ENCODE results near the gene USH2A. TPM values are rescaled to one million over a fixed set of nuclear protein-coding genes. Genes with fewer than 3 reads are reported as not detected.

The USH2A gene
- total and polyA plus RNA-seq, 12 donors: 0.03 to 1.9 (median 0.16) TPM; not detected in 3

DNA sequence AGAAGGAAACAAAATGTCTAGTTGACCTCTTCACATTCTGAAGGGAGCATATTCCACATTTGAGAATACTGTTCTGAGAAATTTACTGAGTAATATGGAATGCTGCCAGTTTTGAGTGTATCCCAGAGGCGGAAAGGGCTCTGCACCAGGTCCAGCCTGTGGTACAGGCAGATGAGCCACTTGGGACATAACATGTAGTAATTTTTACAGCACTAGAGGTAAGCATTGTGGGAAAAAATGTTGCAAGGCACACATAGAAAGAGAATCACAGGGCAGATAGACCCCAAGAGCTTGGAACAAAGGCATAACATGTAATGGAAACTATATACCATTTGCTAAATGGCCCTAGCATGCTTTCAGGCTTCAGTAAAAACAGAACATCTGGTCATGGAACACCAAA is 228.5 kb downstream of the USH2A start:
- intact Hi-C loops (cut with DNase I): no loop called here
- TF ChIP-seq POLR2A (IDR thresholded peaks at IDR 0.05): no peak
- TF ChIP-seq, protein P1, sequence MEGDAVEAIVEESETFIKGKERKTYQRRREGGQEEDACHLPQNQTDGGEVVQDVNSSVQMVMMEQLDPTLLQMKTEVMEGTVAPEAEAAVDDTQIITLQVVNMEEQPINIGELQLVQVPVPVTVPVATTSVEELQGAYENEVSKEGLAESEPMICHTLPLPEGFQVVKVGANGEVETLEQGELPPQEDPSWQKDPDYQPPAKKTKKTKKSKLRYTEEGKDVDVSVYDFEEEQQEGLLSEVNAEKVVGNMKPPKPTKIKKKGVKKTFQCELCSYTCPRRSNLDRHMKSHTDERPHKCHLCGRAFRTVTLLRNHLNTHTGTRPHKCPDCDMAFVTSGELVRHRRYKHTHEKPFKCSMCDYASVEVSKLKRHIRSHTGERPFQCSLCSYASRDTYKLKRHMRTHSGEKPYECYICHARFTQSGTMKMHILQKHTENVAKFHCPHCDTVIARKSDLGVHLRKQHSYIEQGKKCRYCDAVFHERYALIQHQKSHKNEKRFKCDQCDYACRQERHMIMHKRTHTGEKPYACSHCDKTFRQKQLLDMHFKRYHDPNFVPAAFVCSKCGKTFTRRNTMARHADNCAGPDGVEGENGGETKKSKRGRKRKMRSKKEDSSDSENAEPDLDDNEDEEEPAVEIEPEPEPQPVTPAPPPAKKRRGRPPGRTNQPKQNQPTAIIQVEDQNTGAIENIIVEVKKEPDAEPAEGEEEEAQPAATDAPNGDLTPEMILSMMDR (IDR thresholded peaks at IDR 0.05): no peak
- Histone ChIP-seq H3K27ac (no peak overlapping the region), H3K9me3 (replicated peaks in 1 of 3) (no peaks in the 10 kb centered on the region), H3K4me3 (no peak overlapping the region), H3K4me1 (replicated peaks in 1 of 2) (no peaks in the 10 kb centered on the region), H3K27me3 (no peaks in the 10 kb centered on the region), H3K36me3 (replicated peaks in 1 of 2) (no peaks in the 10 kb centered on the region)
- no peak for DNase-seq
- WGBS, 4 donors: 61 to 85% (median 80%) methylated on average over 1 of the region's 1 CpG

DNA sequence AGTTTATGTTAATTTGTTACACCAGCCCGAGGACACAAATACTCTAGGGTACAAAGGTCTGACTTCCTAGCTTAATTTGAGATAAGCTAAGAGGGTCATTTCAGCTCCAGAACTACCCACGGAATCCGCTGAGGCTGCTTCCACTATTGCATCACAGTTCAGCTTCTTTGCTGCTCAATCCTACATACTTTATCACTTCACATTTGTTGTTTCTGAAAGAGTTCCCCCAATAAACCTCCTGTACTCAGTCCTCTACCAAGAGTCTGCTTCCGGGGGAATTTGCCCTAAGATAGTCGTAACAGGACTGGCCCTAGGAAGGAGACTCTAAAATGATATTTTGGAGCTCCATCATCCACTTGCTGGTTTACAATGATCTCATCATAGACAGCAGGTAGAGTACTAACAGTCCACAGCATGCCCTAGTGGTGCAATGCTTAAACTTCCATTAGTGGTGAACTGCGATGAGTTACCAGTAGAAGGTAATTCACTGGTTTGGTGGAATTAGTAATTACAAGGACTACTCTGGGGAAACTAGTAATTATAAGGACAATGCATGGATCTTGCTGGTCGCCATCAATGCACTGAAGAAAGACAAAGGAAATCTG is 229.3 kb downstream of the USH2A start:
- DNase-seq: no peak
- no peaks in the 10 kb centered on the region for H3K36me3 ChIP-seq (replicated peaks in 1 of 2)
- no peaks in the 10 kb centered on the region for H3K4me1 ChIP-seq (replicated peaks in 1 of 2)
- H3K9me3 ChIP-seq (replicated peaks in 1 of 3): no peaks in the 10 kb centered on the region
- TF ChIP-seq, protein P1 (IDR thresholded peaks at IDR 0.05): no peak
- TF ChIP-seq POLR2A (IDR thresholded peaks at IDR 0.05): no peak
- no peaks in the 10 kb centered on the region for H3K27me3 ChIP-seq
- intact Hi-C loops (cut with DNase I): no loop called here
- WGBS, 4 donors: 74 to 89% (median 81%) methylated on average over 7 of the region's 7 CpGs
- H3K27ac ChIP-seq: no peak overlapping the region
- no peak overlapping the region for H3K4me3 ChIP-seq

DNA sequence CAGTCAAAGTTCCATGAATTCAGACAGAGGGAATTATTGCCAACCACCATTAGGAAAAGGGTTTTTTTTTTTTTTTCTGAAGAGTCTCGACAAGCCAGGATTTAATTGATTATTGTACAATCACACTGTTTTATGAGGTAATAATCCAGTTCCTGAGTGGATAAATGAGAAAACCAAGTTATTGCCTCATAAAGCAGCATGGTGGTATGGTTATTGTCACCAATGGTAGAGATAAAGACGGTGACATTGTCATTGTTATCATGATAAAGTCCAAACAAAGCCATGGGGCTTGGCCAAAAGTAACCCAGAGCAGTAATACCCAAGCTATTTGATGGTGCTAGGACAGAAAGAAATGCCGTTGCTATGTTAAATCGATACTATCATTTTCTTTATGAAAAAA is 232.8 kb downstream of the USH2A start:
- WGBS, 4 donors: 73 to 78% (median 75%) methylated on average over 4 of the region's 4 CpGs
- DNase-seq: no peak
- Histone ChIP-seq H3K27ac (no peak overlapping the region), H3K4me3 (no peak overlapping the region), H3K4me1 (replicated peaks in 1 of 2) (no peaks in the 10 kb centered on the region), H3K36me3 (replicated peaks in 1 of 2) (no peaks in the 10 kb centered on the region), H3K9me3 (replicated peaks in 1 of 3) (no peaks in the 10 kb centered on the region), H3K27me3 (no peaks in the 10 kb centered on the region)
- intact Hi-C loops (cut with DNase I): no loop called here
- no peak for TF ChIP-seq POLR2A (IDR thresholded peaks at IDR 0.05)
- TF ChIP-seq, protein P1 (IDR thresholded peaks at IDR 0.05): no peak

- Histone ChIP-seq H3K27me3 (no peaks in the 10 kb centered on the region), H3K4me1 (replicated peaks in 1 of 2) (no peaks in the 10 kb centered on the region), H3K27ac (no peak overlapping the region), H3K9me3 (replicated peaks in 1 of 3) (no peaks in the 10 kb centered on the region), H3K4me3 (no peak overlapping the region), H3K36me3 (replicated peaks in 1 of 2) (no peaks in the 10 kb centered on the region)
- 53 to 60% (median 59%) methylated on average over 2 of the region's 2 CpGs for WGBS, 4 donors
- TF ChIP-seq POLR2A (IDR thresholded peaks at IDR 0.05): no peak
- TF ChIP-seq, protein P1 (IDR thresholded peaks at IDR 0.05): no peak
- intact Hi-C loops (cut with DNase I): no loop called here
- no peak for DNase-seq
Measured at GRCh38 chr1:216186816-216187215, 236.4 kb downstream of the USH2A start.

Data from adrenal gland (tissue), 12 donors.